HEK293T (cell line): Measurements from ENCODE around the gene PLK1.

Source experiments
- CTCF ChIA-PET: fragments of 350-600 bp; formaldehyde crosslinking; extraction: SDS; loops from one replicate; lab custom pipeline; 2021; ENCODE audit warnings: antibody characterized with exemption, inconsistent platforms; lab: Yijun Ruan, JAX
- POLR2A ChIA-PET: fragments of 350-600 bp; formaldehyde crosslinking; extraction: SDS; loops from one replicate; lab custom pipeline; 2020; ENCODE audit warnings: antibody characterized with exemption, inconsistent platforms; lab: Yijun Ruan, JAX
- DNase-seq: peaks from one replicate; pipeline ENCODE4 v3.0.0; 2012; ENCODE audit warnings: mixed read lengths; ENCODE audit errors: extremely low spot score
- ARNT ChIP-seq: fragments of 450-650 bp; IDR thresholded peaks from 2 replicates; pipeline ENCODE4 v1.6.1; 2017; ENCODE audit warnings: mild to moderate bottlenecking
- BHLHE40 ChIP-seq: fragments of 450-650 bp; IDR thresholded peaks from 2 replicates; pipeline ENCODE4 v1.6.1; 2016; ENCODE audit warnings: mild to moderate bottlenecking, moderate library complexity, borderline replicate concordance
- CTBP1 ChIP-seq: fragments of 450-650 bp; IDR thresholded peaks from 2 replicates; pipeline ENCODE4 v1.6.1; 2016; ENCODE audit warnings: borderline replicate concordance
- ELF4 ChIP-seq: fragments of 450-650 bp; IDR thresholded peaks from 2 replicates; pipeline ENCODE4 v1.6.1; 2017; ENCODE audit warnings: antibody characterized with exemption
- FOXA1 ChIP-seq: fragments of 450-650 bp; IDR thresholded peaks from 2 replicates; pipeline ENCODE4 v1.6.1; 2016; ENCODE audit warnings: mild to moderate bottlenecking
- FOXK2 ChIP-seq: fragments of 450-650 bp; IDR thresholded peaks from 2 replicates; pipeline ENCODE4 v1.6.1; 2016; ENCODE audit warnings: mild to moderate bottlenecking
- FOXM1 ChIP-seq: fragments of 450-650 bp; IDR thresholded peaks from 2 replicates; pipeline ENCODE4 v1.6.1; 2017; ENCODE audit warnings: mild to moderate bottlenecking, borderline replicate concordance
- HDGF ChIP-seq: fragments of 450-650 bp; IDR thresholded peaks from 2 replicates; pipeline ENCODE4 v1.6.1; 2017; ENCODE audit warnings: antibody characterized with exemption, borderline replicate concordance
- L3MBTL2 ChIP-seq: fragments of 450-650 bp; conservative IDR thresholded peaks from 2 replicates; pipeline ENCODE4 v1.6.1; 2016; ENCODE audit warnings: mild to moderate bottlenecking
- LEF1 ChIP-seq: fragments of 450-650 bp; IDR thresholded peaks from 2 replicates; pipeline ENCODE4 v1.6.1; 2017; ENCODE audit warnings: mild to moderate bottlenecking, borderline replicate concordance
- NFRKB ChIP-seq: fragments of 450-650 bp; IDR thresholded peaks from 2 replicates; pipeline ENCODE4 v1.6.1; 2016; ENCODE audit warnings: mild to moderate bottlenecking, moderate library complexity
- PKNOX1 ChIP-seq: fragments of 450-650 bp; IDR thresholded peaks from 2 replicates; pipeline ENCODE4 v1.6.1; 2016
- SP1 ChIP-seq: fragments of 450-650 bp; IDR thresholded peaks from 2 replicates; pipeline ENCODE4 v1.6.1; 2017
- SUZ12 ChIP-seq: fragments of 450-650 bp; IDR thresholded peaks from 2 replicates; pipeline ENCODE4 v1.6.1; 2016; ENCODE audit warnings: mild to moderate bottlenecking
- TARDBP ChIP-seq: fragments of 450-650 bp; IDR thresholded peaks from 2 replicates; pipeline ENCODE4 v1.6.1; 2016
- ZNF384 ChIP-seq: fragments of 450-650 bp; IDR thresholded peaks from 2 replicates; pipeline ENCODE4 v1.6.1; 2016

Gene PLK1

GRCh38 chr16:23706439-23706838, 27.8 kb downstream of the PLK1 start:
- POLR2A ChIA-PET, result no interaction called here
- DNase-seq, result no peak
- no peak for TF ChIP-seq PKNOX1
- TF ChIP-seq TARDBP, result no peak
- TF ChIP-seq SUZ12, result no peak
- no peak for TF ChIP-seq FOXM1
- no peak for TF ChIP-seq NFRKB
- no peak for TF ChIP-seq ELF4
- CTCF ChIA-PET, result no interaction called here

DNA sequence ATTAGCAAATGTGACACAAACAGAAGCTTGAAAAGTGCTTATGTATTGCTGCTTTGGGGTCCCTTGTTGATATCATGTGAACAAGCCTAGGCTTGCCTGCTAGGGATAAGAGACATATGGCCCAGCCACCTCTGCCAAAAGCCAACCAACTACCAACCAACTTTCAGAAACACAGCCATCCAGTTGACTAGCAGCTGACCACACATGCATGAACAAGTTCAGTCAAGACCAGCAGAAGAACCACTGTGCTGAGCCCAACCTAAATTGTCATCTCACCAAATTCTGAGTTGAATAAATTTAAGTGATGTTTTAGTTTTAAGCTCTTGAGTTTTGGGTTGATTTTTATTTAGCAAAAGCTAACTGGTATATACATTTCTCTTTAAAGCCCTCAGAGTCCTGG, 30.8 kb downstream of the PLK1 start:
- no peak for DNase-seq
- ChIA-PET POLR2A (no interaction called here), CTCF (no interaction called here)
- TF ChIP-seq TARDBP (no peak), ZNF384 (no peak), FOXK2 (no peak), SP1 (no peak), PKNOX1 (no peak), NFRKB (no peak), L3MBTL2 (no peak), FOXM1 (no peak), BHLHE40 (no peak), ELF4 (no peak), HDGF (no peak), CTBP1 (no peak), ARNT (no peak), FOXA1 (no peak), LEF1 (no peak), SUZ12 (no peak)

DNA sequence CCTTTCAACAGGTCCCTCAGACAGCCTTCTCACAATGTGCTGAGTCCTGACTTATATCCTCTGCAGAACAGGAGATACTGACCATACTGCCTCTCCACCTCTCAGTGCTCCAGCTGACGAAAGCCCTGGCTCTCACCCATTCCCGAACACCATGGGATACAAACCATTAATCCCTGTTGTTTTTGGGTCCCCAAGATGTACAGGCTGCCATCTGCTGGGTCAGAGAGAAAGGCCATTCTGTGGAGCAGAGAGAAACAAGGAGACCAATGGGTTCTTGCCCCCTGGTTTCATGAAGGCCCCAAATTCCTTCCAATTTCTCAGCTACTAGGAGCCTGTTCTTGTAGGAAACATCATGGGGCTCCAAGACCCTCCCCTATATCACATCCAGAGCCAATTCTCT, 31.3 kb downstream of the PLK1 start:
- no peak for TF ChIP-seq HDGF
- no peak for TF ChIP-seq ELF4
- no peak for TF ChIP-seq FOXA1
- TF ChIP-seq BHLHE40, result no peak
- TF ChIP-seq SP1, result no peak
- no peak for TF ChIP-seq CTBP1
- no peak for DNase-seq
- POLR2A ChIA-PET, result no interaction called here
- CTCF ChIA-PET, result no interaction called here

DNA sequence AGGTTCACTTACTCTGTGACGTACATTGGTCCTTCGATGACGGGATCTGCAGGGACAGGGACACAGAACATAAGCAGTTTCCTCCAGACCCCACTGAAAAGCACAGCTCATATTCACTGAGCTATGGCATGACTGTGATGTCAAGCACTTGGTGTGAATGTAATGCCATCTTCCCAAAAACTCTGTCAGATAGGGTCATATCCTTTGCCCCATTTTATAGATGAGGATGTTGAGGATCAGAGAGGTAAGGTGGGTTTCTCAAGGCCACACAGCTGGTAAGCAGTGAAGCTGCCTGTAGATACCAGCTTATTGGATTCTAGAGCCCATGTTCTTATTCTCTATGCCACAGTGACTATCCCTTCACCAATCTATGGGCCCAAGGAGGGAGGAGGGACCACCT, 31.8 kb downstream of the PLK1 start:
- ChIA-PET CTCF (no interaction called here), POLR2A (no interaction called here)
- TF ChIP-seq NFRKB (no peak), SUZ12 (no peak), FOXK2 (no peak), ELF4 (no peak), L3MBTL2 (no peak), TARDBP (no peak), FOXA1 (no peak), CTBP1 (no peak), ZNF384 (no peak), PKNOX1 (no peak)
- no peak for DNase-seq

DNA sequence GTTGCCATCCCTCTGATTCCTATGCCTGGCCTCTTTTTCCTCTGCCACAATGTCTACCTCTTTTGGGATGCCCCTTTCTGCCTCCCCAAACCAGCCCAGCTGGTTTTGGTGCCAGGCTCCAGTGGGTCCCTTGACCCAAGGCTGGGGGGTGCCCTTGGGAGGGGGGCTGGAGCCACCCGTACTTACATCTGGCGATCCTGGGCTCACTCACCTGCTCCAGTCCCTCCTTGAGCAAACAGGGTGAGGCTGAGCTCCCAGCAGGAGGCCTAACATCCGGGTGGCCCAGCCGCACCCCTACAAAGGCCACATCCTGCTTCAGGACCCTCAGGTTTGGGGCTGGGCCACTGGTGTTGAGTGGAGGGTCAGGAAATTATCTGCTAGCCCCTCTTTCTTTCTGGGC, 33.1 kb downstream of the PLK1 start:
- POLR2A ChIA-PET, result no interaction called here
- no peak for TF ChIP-seq CTBP1
- TF ChIP-seq FOXM1, result no peak
- TF ChIP-seq FOXK2, result no peak
- no peak for TF ChIP-seq HDGF
- no peak for TF ChIP-seq PKNOX1
- no peak for TF ChIP-seq LEF1
- no peak for TF ChIP-seq ELF4
- no peak for TF ChIP-seq FOXA1
- no peak for TF ChIP-seq SP1
- TF ChIP-seq ZNF384, result no peak
- no peak for TF ChIP-seq TARDBP
- no peak for TF ChIP-seq SUZ12
- TF ChIP-seq NFRKB, result no peak
- no peak for TF ChIP-seq BHLHE40
- TF ChIP-seq ARNT, result no peak
- TF ChIP-seq L3MBTL2, result no peak
- DNase-seq, result no peak
- CTCF ChIA-PET, result no interaction called here

DNA sequence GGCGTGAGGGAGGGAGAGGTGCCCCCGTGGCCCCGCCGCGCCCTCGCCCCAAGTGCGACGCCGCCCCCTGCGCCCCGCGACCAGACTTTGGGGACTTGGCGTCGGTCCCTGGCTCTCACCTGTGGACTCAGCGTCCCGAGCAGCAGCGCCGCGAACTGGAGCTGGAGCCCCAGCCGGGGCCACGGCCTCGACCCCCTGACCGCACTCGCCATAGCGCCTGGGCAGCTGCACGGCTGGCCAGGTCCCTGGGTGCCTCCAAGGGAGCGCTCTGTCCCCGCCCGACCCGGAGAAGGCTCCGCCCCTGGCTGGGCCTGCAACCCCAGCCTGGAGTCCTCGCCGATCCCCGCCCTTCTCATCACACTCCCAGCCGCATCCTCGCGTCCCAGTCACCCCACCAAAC, 34.3 kb downstream of the PLK1 start, which contains the start of gene ERN2:
Gene ERN2, minus strand, starts transcription at position 247 of the 400 bp plus-strand sequence. Its CDS starts 35 bp downstream, at position 212.
- ChIA-PET CTCF (no interaction called here), POLR2A (no interaction called here)
- TF ChIP-seq SUZ12 (no peak), SP1 (no peak), L3MBTL2 (no peak), FOXK2 (no peak), NFRKB (no peak), PKNOX1 (no peak), ARNT (no peak), ELF4 (no peak), CTBP1 (no peak), HDGF (no peak), TARDBP (no peak), LEF1 (no peak)
- DNase-seq, result no peak
